Activated T-helper 1 cell treated with anti-CD3 and anti-CD28 coated beads, Interleukin-12 subunit alpha, Interleukin-12 subunit beta, Interleukin-2, Interleukin-4 antibody, amounts not matched to agents 30 ng/mL and 10 ng/mL and 1 ng/mL, durations not matched to agents 14 hours and 24 hours and 36 hours (primary cell): ENCODE measurements around the gene THPO. TPM values are rescaled to one million over a fixed set of nuclear protein-coding genes. Genes with fewer than 3 reads are reported as not detected.
A peak's percentile ranks its signal among the peaks of the same experiment; 100 is the strongest.
"Not testable (repeated sequence)": the region's sequence is repeated elsewhere in the genome, so short reads cannot be mapped to it uniquely, and the experiment has no call there.

Source experiments
- DNase-seq: peaks from one replicate; pipeline ENCODE4 v3.0.0; 2021; ENCODE audit warnings: low spot score
- H3K27ac Mint-ChIP-seq: one replicate; pipeline ENCODE4 v1.8.0; 2021; ENCODE audit warnings: mild to moderate bottlenecking, mixed read lengths
- H3K27me3 Mint-ChIP-seq: one replicate; pipeline ENCODE4 v1.8.0; 2022; ENCODE audit warnings: mild to moderate bottlenecking, moderate library complexity, mixed read lengths; ENCODE audit not compliant: insufficient read depth
- H3K36me3 Mint-ChIP-seq: one replicate; pipeline ENCODE4 v1.8.0; 2021; ENCODE audit warnings: low read depth, mixed read lengths
- H3K4me1 Mint-ChIP-seq: one replicate; pipeline ENCODE4 v1.8.0; 2021; ENCODE audit warnings: low read depth, mixed read lengths
- H3K4me3 Mint-ChIP-seq: one replicate; pipeline ENCODE4 v1.8.0; 2021; ENCODE audit warnings: mild to moderate bottlenecking, moderate library complexity, mixed read lengths
- H3K9me3 Mint-ChIP-seq: one replicate; pipeline ENCODE4 v1.8.0; 2021; ENCODE audit warnings: mixed read lengths
- intact Hi-C: fragments of 100-400 bp; cut with micrococcal nuclease; formaldehyde crosslinking; loops from one replicate; pipeline ENCODE4 v1.15.1; 2024
- total RNA-seq: library from RNA; stranded (reverse); gene quantifications from 2 replicates; pipeline ENCODE4 v1.2.3, GENCODE V29; 2022

The THPO gene
- total RNA-seq, 1 donor from 2014 or later, result not detected

DNA sequence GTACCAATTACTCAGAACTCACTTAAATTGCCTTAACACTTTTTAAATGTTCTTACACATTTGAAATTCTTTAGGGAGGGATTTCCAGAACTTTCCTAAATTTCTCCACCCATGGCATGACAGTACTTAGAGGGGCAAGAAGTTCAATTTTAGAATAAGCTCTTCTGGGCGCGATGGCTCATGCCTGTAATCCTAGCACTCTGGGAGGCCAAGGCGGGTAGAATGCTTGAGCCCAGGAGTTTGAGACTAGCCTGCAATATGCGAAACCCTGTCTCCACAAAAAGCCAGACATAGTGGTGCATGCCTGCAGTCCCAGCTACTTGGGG is 30.0 kb downstream of the THPO start:
- Mint-ChIP-seq H3K4me3 (no peak overlapping the region), H3K27ac (no peak overlapping the region), H3K27me3 (no peaks in the 10 kb centered on the region), H3K36me3 (peaks cover 1% of the 10 kb centered on the region), H3K4me1 (no peaks in the 10 kb centered on the region), H3K9me3 (no peaks in the 10 kb centered on the region)
- no peak for DNase-seq
- intact Hi-C loops, result no loop called here

DNA sequence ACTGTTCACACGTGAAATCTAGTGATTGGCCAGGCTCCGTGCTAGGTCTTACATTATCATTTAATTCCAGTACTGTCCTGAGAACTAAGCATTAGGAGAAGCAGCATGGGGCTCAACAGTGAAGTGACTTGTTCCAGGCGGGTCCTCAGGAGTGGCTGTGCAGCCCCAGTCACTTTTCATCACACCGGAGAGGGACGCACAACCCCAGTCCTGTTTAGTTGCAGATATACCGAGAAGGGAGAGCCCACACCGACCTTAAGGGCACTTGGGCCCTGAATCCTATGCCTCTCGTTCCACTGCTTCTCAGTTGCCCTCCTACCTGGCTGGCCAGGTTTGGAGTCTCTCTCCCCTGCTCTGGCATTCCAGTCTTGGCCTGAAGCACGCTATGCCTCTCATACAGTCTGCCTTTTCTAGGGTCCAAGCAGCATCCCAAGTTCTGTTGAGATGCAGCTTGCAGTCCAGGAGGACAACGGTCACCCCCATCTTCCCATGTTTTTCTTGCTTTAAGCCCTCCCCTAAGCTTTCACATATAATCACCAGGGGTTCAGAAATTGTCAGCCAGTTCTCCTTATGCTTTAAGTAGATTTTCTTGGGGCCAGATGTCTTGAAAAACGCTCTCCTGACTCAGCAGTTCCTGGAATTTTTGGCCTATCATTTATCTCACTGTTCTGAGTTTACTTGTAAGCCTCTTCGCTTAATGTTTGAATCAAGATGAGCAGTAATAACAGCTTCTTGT is 30.5 kb downstream of the THPO start:
- no peak overlapping the region for H3K4me3 Mint-ChIP-seq
- H3K4me1 Mint-ChIP-seq, result no peaks in the 10 kb centered on the region
- no peak overlapping the region for H3K27ac Mint-ChIP-seq
- H3K27me3 Mint-ChIP-seq, result no peaks in the 10 kb centered on the region
- DNase-seq, result no peak
- H3K36me3 Mint-ChIP-seq, result peaks cover 3% of the 10 kb centered on the region
- H3K9me3 Mint-ChIP-seq, result no peaks in the 10 kb centered on the region
- intact Hi-C loops, result no loop called here

GRCh38 chr3:184346480-184347190 is 31.4 kb downstream of the THPO start:
- H3K4me3 Mint-ChIP-seq, result no peak overlapping the region
- H3K9me3 Mint-ChIP-seq, result no peaks in the 10 kb centered on the region
- peak overlapping the region; percentile 44 for H3K27ac Mint-ChIP-seq
- peaks cover 3% of the 10 kb centered on the region for H3K36me3 Mint-ChIP-seq
- no peak for DNase-seq
- H3K27me3 Mint-ChIP-seq, result no peaks in the 10 kb centered on the region
- intact Hi-C loops, result no loop called here
- H3K4me1 Mint-ChIP-seq, result no peaks in the 10 kb centered on the region

DNA sequence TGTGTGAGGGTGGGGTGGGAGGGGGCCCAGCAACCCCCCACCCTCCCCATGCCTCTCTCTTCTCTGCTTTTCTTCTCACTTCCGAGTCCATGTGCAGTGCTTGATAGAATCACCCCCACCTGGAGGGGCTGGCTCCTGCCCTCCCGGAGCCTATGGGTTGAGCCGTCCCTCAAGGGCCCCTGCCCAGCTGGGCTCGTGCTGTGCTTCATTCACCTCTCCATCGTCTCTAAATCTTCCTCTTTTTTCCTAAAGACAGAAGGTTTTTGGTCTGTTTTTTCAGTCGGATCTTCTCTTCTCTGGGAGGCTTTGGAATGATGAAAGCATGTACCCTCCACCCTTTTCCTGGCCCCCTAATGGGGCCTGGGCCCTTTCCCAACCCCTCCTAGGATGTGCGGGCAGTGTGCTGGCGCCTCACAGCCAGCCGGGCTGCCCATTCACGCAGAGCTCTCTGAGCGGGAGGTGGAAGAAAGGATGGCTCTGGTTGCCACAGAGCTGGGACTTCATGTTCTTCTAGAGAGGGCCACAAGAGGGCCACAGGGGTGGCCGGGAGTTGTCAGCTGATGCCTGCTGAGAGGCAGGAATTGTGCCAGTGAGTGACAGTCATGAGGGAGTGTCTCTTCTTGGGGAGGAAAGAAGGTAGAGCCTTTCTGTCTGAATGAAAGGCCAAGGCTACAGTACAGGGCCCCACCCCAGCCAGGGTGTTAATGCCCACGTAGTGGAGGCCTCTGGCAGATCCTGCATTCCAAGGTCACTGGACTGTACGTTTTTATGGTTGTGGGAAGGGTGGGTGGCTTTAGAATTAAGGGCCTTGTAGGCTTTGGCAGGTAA is 32.5 kb downstream of the THPO start:
- DNase-seq, result no peak
- Mint-ChIP-seq H3K27ac (no peak overlapping the region), H3K4me3 (no peak overlapping the region), H3K4me1 (peaks cover 11% of the 10 kb centered on the region), H3K27me3 (no peaks in the 10 kb centered on the region), H3K9me3 (no peaks in the 10 kb centered on the region), H3K36me3 (peaks cover 3% of the 10 kb centered on the region)
- intact Hi-C loops, result no loop called here

DNA sequence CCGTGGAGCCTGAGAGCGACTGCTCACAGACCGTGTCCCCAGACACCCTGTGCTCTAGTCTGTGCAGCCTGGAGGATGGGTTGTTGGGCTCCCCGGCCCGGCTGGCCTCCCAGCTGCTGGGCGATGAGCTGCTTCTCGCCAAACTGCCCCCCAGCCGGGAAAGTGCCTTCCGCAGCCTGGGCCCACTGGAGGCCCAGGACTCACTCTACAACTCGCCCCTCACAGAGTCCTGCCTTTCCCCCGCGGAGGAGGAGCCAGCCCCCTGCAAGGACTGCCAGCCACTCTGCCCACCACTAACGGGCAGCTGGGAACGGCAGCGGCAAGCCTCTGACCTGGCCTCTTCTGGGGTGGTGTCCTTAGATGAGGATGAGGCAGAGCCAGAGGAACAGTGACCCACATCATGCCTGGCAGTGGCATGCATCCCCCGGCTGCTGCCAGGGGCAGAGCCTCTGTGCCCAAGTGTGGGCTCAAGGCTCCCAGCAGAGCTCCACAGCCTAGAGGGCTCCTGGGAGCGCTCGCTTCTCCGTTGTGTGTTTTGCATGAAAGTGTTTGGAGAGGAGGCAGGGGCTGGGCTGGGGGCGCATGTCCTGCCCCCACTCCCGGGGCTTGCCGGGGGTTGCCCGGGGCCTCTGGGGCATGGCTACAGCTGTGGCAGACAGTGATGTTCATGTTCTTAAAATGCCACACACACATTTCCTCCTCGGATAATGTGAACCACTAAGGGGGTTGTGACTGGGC is 33.3 kb downstream of the THPO start:
- DNase-seq, result no peak
- no peak overlapping the region for H3K4me3 Mint-ChIP-seq

GRCh38 chr3:184343200-184343876 is 34.7 kb downstream of the THPO start:
- Mint-ChIP-seq H3K4me3 (no peak overlapping the region), H3K4me1 (peaks cover 11% of the 10 kb centered on the region), H3K36me3 (peaks cover 6% of the 10 kb centered on the region), H3K27ac (no peak overlapping the region), H3K27me3 (no peaks in the 10 kb centered on the region), H3K9me3 (no peaks in the 10 kb centered on the region)
- DNase-seq, result no peak
- intact Hi-C loops, result no loop called here

More for the DNA sequence above, 33.3 kb downstream of the THPO start:
- Mint-ChIP-seq H3K27ac (no peak overlapping the region), H3K9me3 (no peaks in the 10 kb centered on the region), H3K27me3 (no peaks in the 10 kb centered on the region), H3K4me1 (peaks cover 11% of the 10 kb centered on the region), H3K36me3 (peaks cover 3% of the 10 kb centered on the region)
- intact Hi-C loops, result no loop called here

DNA sequence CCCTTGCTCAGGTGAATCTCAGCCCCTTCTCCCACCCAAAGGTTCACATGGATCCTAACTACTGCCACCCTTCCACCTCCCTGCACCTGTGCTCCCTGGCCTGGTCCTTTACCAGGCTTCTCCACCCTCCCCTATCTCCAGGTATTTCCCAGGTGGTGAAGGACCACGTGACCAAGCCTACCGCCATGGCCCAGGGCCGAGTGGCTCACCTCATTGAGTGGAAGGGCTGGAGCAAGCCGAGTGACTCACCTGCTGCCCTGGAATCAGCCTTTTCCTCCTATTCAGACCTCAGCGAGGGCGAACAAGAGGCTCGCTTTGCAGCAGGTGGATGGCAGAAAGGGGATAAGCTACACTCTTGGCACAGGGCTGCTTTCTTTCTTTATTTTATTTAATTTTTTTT is 36.1 kb downstream of the THPO start:
- no peaks in the 10 kb centered on the region for H3K9me3 Mint-ChIP-seq
- intact Hi-C loops, result no loop called here
- peaks cover 2% of the 10 kb centered on the region for H3K27me3 Mint-ChIP-seq
- no peak for DNase-seq
- H3K4me1 Mint-ChIP-seq, result peaks cover 23% of the 10 kb centered on the region
- H3K36me3 Mint-ChIP-seq, result peaks cover 11% of the 10 kb centered on the region
- no peak overlapping the region for H3K4me3 Mint-ChIP-seq
- H3K27ac Mint-ChIP-seq, result no peak overlapping the region

GRCh38 chr3:184339451-184340135 is 38.4 kb downstream of the THPO start:
- H3K4me3 Mint-ChIP-seq, intact Hi-C loops, H3K27ac Mint-ChIP-seq, H3K9me3 Mint-ChIP-seq, H3K27me3 Mint-ChIP-seq, DNase-seq: not testable (repeated sequence)
- Mint-ChIP-seq H3K36me3 (peaks cover 17% of the 10 kb centered on the region), H3K4me1 (peaks cover 39% of the 10 kb centered on the region)

GRCh38 chr3:184339001-184339400 is 39.0 kb downstream of the THPO start:
- peaks cover 2% of the 10 kb centered on the region for H3K27me3 Mint-ChIP-seq
- no peak for DNase-seq
- H3K9me3 Mint-ChIP-seq, result no peaks in the 10 kb centered on the region
- H3K27ac Mint-ChIP-seq, result no peak overlapping the region
- H3K4me3 Mint-ChIP-seq, result no peak overlapping the region
- peaks cover 45% of the 10 kb centered on the region for H3K4me1 Mint-ChIP-seq
- intact Hi-C loops, result no loop called here
- peaks cover 21% of the 10 kb centered on the region for H3K36me3 Mint-ChIP-seq

DNA sequence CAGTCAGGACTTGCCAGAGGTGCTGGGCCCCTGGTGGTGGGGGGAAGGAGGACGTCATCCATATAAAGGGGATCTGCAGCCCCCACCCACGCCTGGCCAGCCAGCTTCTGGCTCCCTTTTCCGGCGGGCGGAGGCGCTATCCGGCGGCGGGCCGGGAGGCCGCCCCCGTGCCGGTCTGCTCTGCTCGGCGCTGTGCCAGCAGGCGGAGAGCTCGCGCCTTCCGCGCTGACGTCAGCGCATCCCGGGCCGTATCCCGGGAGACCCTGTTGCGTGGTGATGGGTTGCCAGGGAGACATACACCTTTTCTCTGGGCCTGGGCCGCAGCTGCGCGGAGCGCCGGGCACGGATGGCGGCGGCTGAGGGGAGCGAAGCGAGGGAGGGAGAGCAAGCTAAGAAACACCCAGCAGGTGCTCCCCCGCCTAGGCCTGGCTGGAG is 39.5 kb downstream of the THPO start:
- no peak for DNase-seq
- Mint-ChIP-seq H3K9me3 (no peaks in the 10 kb centered on the region), H3K27ac (no peak overlapping the region), H3K27me3 (peaks cover 2% of the 10 kb centered on the region), H3K4me1 (peaks cover 49% of the 10 kb centered on the region), H3K4me3 (no peak overlapping the region), H3K36me3 (peaks cover 25% of the 10 kb centered on the region)
- intact Hi-C loops, result no loop called here

GRCh38 chr3:184337981-184338380 is 40.0 kb downstream of the THPO start:
- H3K4me3 Mint-ChIP-seq, result peak overlapping the region; percentile 31
- peaks cover 2% of the 10 kb centered on the region for H3K27me3 Mint-ChIP-seq
- intact Hi-C loops, result no loop called here

DNA sequence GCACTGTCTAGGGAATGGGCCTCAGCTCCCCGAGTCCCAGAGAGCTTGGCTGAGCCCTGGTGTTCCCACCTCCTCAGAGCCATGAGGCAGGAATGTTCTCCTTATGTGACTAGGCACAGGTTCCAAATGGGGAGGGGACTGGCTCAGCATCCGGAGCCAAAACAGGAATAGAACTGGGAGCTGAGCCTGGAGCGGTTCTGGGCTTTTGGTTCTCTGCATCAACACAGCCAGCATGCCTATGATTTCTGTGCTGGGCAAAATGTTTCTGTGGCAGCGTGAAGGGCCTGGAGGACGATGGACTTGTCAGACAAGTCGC is 40.6 kb downstream of the THPO start, which contains the start of gene FAM131A:
TSS of gene FAM131A (plus strand) at position 202 of the 316 bp plus-strand sequence. CDS start at position 233, 31 bp downstream.
- no peaks in the 10 kb centered on the region for H3K9me3 Mint-ChIP-seq
- peaks cover 61% of the 10 kb centered on the region for H3K4me1 Mint-ChIP-seq
- peaks cover 34% of the 10 kb centered on the region for H3K36me3 Mint-ChIP-seq
- peaks cover 2% of the 10 kb centered on the region for H3K27me3 Mint-ChIP-seq
- intact Hi-C loops, result no loop called here
- H3K27ac Mint-ChIP-seq, result peak within 1 kb of the TSS; percentile 88
- no peak for DNase-seq
- H3K4me3 Mint-ChIP-seq, result peak within 1 kb of the TSS; percentile 87

More at GRCh38 chr3:184337981-184338380, 40.0 kb downstream of the THPO start:
- no peaks in the 10 kb centered on the region for H3K9me3 Mint-ChIP-seq
- peaks cover 30% of the 10 kb centered on the region for H3K36me3 Mint-ChIP-seq
- peaks cover 55% of the 10 kb centered on the region for H3K4me1 Mint-ChIP-seq
- H3K27ac Mint-ChIP-seq, result no peak overlapping the region
- DNase-seq, result no peak
